HG02623 (cell line): Measurements from ENCODE around the gene SLIRP.
A peak's percentile ranks its signal among the peaks of the same experiment; 100 is the strongest.
"Not testable (repeated sequence)": the region's sequence is repeated elsewhere in the genome, so short reads cannot be mapped to it uniquely, and the experiment has no call there.

Source experiments
- ATAC-seq: cut with Tn5 transposase; IDR thresholded peaks from one replicate; pipeline ENCODE4 v1.9.1; 2021; ENCODE audit warnings: moderate library complexity; ENCODE audit not compliant: unreplicated experiment

SLIRP gene

GRCh38 chr14:77741438-77741837 is 33.5 kb downstream of the SLIRP start:
- ATAC-seq: no peak

GRCh38 chr14:77746064-77746702 is 38.3 kb downstream of the SLIRP start:
- ATAC-seq: no peak

GRCh38 chr14:77747425-77747824 is 39.5 kb downstream of the SLIRP start:
- not testable (repeated sequence) for ATAC-seq

DNA sequence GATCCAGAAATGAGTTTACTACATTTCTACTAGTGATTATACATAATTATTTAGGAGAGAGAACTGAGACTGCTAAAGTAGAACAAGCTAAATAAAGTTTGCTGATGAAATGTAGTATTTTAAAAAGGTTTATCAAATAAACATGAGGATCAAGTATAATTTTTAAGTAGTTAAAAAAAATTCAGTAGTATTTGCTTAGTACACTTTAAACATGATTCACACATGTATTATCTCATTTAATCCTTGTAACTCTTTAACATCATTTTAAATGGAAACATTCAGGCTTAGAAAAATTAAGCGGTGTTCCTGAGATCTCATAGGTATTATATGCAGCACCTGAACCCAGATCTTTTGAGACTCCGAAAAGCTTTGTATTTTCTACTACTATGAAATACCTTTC is 44.4 kb downstream of the SLIRP start:
- ATAC-seq: no peak

DNA sequence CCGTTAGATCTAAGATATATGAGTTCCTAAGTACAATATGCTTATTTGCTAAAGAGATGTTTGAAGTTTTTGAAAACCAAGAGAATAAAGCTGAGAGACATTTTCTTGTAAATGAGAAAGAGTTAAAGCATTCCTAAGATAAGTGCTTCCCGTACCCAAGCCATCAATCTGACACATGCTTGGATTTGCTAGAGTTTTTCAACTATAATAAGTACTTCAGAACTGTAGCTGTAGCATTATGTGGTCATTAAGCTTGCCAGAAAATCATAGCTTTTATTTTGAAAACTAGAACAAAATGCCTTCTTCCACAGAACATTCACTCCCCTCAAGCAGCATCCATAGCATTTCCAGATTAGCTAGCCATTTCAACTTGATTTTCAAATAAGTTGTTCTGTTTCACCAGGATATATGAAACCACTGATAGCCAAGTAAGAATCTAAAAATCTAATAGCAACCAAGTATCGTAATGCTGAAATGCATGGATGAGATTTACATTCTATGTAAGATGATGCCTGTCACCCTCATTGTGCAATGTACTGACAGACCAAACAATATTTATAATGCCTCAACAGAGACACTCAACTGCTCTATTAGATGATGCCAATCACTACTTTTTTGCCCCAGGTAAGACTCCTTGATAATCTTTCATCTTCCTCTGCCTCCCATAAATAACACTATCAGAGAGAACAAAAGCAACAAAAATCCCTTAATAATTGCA is 45.1 kb downstream of the SLIRP start:
- no peak for ATAC-seq

DNA sequence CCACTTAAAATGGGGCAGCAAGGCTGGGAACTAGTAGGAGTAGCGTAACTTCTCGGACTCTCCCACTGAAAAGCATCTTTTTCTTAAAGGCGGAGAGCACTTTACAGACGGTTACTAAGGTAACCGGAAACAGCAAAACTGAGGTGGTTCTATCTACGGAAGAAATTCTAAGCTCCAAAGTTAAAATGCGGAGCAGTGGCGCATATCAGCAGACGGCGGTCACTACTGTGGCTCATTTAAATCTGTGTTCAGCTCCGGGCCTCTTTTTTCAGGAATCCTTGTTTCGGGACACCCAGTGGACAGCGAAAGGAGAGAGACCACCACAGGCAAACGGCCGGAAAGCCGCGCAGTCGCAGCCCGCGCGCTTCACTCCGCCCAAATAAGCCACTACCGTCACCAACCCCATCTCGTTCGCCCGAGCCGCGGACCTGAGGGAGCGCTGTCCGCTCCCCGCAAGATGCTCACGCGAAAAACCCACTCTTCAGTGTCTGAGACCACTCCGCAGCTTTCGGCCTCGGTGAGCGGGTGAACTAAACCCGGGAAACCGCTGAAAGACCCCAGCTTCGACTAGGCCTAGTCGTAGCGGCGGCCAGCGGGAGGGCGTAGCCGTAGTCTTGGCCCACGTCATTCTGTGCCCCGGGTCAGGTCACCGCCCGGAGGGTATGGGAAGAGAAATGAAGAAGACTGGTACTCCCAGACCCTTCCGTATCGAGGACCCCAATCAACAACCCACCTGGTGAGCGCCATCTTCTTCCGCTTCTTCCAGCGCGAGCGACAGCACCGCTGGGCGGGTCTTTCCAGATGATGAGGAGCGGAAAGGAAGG is 52.7 kb downstream of the SLIRP start, which contains the start of gene SNW1:
Gene SNW1 (minus strand): TSS at position 776 of the 824 bp plus-strand sequence. CDS start 29 bp downstream, at position 747.
- peak; percentile 93 for ATAC-seq

DNA sequence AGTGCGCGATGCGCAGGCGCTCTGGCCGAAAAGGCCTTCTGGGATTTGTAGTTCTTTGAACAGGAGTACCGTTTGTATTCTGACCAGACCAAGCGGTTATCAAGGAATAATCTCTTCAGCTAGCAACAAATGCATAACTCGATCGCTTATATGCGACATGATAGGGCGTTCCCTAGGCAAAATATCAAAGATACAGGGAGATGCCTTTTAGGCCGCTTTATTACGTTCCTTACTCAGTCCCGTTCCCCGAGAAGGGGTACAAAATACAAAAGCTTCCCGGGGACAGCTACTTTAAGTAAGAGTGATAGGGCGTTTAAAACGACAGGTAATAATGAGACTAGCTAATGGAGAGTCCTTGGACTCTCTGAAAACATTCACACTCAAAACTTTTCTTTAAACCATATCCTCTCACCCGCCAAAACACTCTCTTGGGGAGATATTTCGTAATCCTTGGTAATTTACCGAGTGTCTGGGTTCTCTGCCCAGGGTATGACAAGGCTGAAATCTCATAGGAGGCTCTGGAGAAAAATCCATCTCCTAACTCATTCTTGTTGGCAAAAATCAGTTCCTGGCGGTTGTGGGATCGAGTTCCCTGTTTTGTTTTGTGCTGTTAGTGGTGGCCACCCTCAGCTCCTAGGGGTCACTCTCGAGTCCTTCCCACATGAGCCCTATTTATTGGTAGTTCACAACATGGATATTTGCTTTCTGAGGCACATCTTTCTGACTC is 53.5 kb downstream of the SLIRP start:
- peak; percentile 25 for ATAC-seq

- no peak for ATAC-seq
Observed at GRCh38 chr14:77763316-77763715, 55.4 kb downstream of the SLIRP start.

DNA sequence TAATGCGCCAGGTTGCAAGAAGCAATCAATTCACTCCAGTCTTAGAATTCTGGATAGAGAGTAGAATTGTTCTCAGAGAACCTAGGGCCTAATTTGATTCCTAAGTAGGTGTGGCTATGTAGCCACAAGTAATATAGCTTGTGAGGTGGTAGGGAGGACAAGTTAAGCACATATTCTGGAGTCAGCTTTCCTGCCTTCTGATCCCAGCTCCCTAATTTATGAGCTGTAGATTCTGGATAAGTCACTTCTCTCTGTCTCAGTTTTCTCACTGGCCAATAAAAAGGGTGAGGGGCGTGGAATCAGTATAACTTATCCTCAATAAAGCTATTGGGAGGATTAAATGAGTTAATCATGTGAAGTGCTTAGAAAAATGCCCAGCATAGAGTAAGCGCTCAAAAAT is 56.1 kb downstream of the SLIRP start:
- ATAC-seq: no peak
